Measurements from ENCODE around the gene IRX5.

IRX5 gene

DNA sequence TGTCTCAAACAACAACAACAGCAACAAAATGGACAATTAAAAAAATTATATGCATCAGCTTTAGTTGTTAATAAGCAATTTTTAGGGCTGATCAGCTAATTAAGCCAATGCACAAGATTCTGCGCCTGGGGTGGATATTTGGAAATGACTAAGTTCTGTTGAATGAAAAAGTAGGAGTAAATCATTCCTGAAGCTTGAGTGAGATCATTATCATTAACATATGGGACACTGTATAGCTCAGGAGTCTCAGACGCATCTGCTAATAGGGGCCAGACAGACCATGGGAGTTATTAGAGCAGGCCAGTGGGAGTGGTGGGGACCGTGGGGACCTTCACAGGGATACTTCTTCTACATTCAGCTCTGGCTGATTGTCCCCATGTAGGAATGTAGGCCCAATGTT, 22.8 kb downstream of the IRX5 start:
- no peak for DNase-seq

DNA sequence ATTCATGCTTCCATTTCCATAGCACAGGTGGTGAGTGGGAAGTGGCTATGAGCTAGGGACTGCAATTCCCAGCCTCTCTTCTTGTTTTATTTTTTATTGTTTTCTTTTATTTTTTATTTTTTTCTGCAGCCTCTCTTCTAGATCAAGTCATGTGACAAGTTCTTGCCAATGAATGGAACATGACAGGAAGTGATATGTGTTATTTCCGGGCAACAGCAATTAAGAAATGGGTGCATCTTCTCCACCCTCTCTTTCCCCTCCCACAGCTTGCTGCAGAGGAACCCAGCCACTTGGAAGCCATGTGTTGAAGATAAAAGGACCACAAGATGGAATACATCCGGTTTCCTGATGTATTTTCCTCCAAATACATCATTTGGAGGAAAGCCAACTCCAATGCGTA, 23.6 kb downstream of the IRX5 start:
- DNase-seq, result no peak

DNA sequence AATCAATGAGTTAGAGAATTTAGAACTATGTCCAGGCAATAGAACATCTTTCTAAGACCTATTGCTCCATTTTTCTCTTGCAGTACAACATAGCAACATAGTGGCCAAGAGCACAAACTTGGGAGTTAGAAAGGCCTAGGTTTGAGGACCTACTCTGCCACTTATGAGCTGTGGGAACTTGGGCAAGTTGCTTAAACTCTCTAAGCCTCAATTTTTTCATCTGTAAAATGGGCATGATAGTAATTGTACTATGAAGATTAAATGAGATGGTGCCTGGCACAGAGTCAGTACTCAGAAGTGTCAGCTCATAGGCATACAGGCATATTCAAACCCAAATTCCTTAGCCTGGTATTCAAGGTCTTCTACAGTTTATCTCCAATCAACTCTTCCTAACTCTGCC, 25.1 kb downstream of the IRX5 start:
- DNase-seq, result no peak

DNA sequence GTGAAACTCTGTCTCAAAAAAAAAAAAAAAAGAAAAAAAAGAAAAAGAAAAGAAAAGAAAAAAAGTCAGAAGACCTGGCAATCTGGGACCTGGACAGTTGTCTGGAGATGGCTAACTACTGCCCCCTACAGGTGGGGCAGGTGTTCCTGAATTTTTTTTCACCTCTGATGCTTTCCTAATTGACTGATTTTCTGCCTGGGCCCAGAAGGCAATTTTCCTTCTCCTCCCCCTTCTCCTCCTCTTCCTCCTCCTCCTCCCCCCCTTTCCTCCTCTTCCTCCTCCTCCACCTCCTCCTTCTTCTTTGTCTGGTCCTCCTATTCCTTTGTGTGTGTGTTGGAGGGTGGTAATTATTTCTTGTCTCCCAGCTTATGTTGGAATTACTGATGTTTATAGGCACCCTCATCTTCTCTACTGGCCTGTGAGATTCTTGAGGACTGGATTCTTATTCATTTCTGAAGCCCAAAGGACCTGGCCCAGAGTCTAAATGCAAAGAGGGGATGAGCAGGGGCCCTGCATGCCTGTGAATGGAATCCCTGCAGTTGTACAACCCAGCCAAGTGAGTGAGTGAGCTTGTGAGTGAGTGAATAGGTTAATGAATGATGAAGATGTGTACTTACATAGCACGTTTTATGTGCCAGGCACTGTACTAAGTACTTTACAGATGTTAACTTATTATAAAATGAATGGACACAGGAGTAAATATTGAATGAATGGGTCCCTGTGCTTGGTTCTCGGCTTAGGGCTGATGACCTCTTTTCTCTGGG, 26.9 kb downstream of the IRX5 start:
- DNase-seq, result no peak

DNA sequence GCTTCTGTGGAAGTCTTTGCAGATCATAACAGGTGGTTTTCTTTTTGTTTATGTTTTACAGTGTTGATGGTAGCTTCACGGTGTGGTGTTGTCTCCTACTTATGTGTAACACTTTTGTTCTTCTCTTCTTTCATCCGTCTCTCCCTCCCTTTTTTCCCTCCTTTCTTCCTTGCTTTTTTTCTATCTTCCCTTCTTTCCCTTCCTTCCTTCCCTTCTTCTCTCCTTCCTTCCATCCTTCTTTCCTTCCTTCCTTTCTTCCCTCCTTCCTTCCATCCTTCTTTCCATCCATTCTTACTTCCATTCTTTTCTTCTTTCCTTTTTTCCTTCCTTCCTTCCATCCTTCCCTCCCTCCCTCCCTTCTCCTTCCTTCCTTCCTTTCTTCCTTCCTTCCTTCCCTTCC, 31.4 kb downstream of the IRX5 start:
- DNase-seq, result no peak

DNA sequence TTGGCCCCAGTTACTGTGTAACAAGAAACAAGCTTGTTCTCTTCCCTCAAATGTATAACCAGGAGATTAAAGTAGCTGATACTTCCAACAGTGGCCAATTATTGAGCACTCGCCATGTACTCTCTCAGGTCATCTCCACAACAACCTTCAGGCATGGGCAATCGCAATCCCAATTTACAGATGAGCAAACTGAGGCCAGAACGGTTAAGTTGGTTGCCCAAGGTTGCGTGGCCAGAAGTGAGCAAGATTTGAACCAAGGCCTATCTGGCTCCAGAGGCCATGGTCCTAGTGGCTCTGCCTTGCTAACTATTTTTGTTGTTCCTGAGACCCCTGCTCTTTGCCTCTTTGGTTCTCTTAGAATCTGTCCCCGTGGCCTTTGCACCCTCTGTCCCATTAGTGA, 33.6 kb downstream of the IRX5 start:
- no peak for DNase-seq

DNA sequence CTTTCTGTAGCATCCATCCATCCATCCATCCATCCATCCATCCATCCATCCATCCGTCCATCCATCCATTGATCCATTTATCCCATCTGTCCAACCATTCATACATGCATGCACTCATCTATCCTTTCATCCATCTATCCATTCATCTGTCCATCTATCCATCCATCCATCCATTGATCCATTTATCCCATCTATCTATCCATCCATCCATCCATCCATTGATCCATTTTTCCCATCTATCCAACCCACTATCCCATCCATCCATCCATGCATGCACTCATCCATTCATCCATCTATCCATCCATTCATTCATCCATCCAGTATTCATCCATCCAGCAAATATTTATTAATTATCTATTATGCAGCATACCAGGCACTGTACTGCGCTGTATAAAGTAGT, 34.8 kb downstream of the IRX5 start:
- no peak for DNase-seq

DNA sequence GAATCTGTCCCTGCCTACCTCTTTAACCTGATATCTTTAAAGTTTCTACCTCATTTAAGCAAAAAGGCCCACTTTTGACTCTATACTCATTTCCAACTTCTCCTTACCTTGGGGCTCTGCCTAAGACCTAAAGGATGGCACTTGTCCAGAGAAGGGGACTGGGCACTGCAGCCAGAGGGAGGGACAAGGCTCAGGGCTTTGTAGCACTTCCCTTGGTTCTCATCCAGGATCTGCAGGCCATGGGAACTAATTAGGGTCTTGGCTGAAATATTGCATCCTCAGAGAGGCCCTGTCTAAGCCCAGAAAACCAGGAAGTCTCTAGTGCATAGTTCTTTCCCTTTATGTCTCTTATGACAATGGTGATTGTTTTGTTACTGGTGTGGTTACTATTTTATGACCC, 37.3 kb downstream of the IRX5 start:
- DNase-seq, result no peak

DNA sequence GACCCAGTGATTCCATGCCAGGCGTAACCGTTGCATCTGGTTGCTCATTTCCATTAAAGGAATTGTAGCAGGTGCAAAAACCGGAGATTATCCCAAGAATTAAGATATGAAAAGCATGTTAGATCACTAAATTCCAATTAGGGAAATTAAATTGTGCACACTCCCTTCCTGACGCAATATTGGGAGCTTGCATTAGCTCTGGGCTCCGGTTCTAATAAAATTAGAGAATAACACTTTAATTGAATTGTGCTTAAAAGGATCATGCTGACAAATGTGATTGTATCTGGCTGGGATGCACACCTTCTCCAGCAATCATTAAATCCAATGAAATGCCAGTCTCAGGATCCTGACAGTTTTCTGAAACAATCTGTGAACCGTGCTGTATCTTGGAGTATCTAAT, 38.1 kb downstream of the IRX5 start:
- DNase-seq, result no peak

DNA sequence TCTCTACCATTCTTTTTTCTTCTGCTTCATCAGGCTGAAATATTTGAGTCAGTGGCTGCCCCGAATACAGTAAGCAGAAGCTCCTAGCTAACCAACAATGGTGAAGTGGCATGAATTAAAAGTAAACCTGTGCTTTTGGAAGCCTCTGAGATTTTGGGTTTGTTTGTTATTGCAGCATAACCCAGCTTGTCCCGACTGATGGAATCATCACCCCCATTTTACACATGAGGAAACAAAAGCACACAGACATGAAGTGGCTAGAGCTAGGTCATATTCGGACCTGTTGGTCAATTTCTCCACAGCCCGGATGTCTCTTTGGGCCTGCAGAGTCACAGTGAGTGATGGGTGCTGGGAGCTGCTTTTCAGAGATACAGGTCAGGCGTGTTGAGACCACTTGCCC, 39.4 kb downstream of the IRX5 start:
- DNase-seq, result no peak

DNA sequence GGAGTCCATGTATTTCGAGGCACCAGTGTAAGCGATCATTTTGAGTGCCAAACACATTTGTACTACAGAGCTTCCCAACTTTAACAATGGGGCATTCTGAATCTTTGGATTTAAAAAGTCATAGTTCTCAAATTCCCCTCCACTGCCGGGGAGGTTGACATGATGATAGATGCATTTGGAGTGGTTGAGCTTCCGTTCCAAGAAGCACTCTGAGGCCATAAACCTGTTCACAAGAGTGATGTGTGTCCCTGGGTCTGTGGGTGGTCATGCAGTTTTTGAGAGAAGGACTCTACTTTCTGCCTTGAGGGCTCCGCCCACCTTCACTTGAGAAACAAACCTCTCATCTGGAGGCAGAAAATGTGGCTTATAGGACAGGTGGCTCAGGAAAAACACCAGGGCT, 43.7 kb downstream of the IRX5 start:
- no peak for DNase-seq

DNA sequence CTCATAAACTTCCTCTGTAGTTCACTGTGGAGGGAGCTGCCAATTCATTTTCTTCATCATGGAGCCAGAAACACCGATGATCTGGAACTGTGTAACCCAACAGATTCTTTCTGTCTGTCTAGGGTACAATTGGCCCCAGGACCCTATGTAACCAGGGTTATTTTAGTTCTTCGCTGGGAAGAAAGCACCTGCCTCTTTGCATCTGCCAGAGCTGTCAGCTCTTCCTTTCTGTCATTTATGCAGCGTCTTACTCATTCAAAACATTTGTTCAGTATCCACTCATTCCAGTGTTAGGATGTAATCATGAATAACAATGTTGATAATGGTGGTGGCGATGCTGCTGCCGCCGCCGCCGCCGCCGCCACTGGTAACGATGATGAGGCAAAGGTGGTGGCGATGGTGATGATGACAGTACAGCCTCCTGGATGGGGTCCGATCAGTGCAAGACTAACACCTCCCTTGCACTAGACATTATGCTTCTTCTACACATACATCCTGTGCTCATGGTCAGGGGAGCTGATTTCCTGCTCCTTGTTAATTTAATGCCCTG, 46.1 kb downstream of the IRX5 start:
- DNase-seq, result no peak

DNA sequence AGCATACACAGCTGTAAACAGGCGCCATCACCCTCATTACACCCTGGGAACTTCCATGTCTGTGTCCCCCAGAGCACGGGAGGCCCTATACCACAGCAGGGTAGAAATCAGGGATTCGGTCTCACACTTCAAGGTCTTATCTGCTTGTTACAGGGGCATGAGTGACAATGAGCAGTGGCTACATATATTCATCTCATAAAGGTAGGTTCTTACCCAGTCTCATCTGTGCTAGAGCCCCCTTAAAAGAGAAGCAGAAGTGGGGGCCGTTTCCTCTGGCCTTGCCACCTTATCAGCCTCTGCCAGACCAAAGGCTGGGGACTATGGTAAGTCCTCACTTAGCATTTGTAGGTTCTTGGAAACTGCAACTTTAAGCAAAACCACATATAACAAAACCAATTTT, 46.5 kb downstream of the IRX5 start:
- DNase-seq, result no peak

DNA sequence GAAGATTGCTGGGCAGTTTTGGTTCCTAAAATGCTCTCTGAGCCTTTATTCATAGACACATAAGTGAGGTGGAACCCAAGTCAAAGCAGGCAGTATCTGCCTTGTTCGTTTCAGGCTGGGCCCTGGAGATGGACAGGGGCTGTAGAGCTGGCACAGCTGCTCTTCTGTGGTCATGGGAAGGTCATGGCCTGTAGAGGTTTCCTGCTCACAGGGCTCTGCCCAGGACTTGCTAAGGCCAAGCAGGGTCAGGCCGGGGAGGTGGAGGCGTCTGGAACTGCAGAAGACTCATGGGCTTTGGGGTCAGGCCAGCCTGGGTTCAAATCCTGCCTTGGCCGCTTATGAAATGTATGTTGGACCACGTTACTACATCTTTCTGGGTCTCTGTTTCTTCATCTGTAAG, 50.2 kb downstream of the IRX5 start:
- DNase-seq, result no peak
